CD4-positive, alpha-beta T cell (primary cell): ENCODE results near the gene APBA2. TPM values are rescaled to one million over a fixed set of nuclear protein-coding genes. Genes with fewer than 3 reads are reported as not detected.

Experiments used
- ATAC-seq: fragments of 200-7000 bp; cut with Tn5 transposase; one replicate; pipeline ENCODE4 v1.10.0; 2022; ENCODE audit warnings: mild to moderate bottlenecking; ENCODE audit not compliant: poor library complexity
- CTCF ChIA-PET: fragments of 350-600 bp; sonication (Branson Sonifier 250); formaldehyde crosslinking; loops from one replicate; lab custom pipeline; 2021; ENCODE audit warnings: antibody characterized with exemption, inconsistent platforms; lab: Charles Lee
- POLR2A ChIA-PET: fragments of 350-600 bp; sonication (Branson Sonifier 250); formaldehyde crosslinking; loops from one replicate; lab custom pipeline; 2021; ENCODE audit warnings: antibody characterized with exemption, inconsistent platforms; lab: Charles Lee
- DNase-seq, 14 experiments: peaks; one replicate each; pipeline ENCODE4 v3.0.0-alpha.2; 2013 to 2020; ENCODE audit warnings: mixed read lengths in 2 of 14
- H3K27ac ChIP-seq, 2 donors: one replicate each; pipeline versions ENCODE4 v1.5.1 to v1.7.0; 2013; ENCODE audit warnings: low read length in 2 of 2, low read depth in 1 of 2, mild to moderate bottlenecking in 1 of 2
- H3K27me3 ChIP-seq, 2 experiments: 1 replicate in 1 of 2; 2 replicates in 1 of 2; pipeline versions ENCODE4 v1.6.1 to v1.7.0; 2013; ENCODE audit warnings: low read length in 2 of 2, control low read depth in 1 of 2, mild to moderate bottlenecking in 1 of 2, moderate library complexity in 1 of 2; ENCODE audit not compliant: insufficient read depth in 2 of 2, control insufficient read depth in 1 of 2
- H3K36me3 ChIP-seq: one replicate; pipeline ENCODE4 v1.6.1; 2013; ENCODE audit warnings: low read length, control low read depth; ENCODE audit not compliant: insufficient read depth
- H3K4me1 ChIP-seq: one replicate; pipeline ENCODE4 v1.6.1; 2013; ENCODE audit warnings: low read length, control low read depth; ENCODE audit not compliant: insufficient read depth
- H3K4me3 ChIP-seq: one replicate; pipeline ENCODE4 v1.5.1; 2013; ENCODE audit warnings: mild to moderate bottlenecking, low read length, moderate library complexity
- H3K9me3 ChIP-seq, 2 experiments: 1 replicate in 1 of 2; 2 replicates in 1 of 2; pipeline versions ENCODE4 v1.6.1 to v1.7.0; 2013; ENCODE audit warnings: low read length in 2 of 2, mild to moderate bottlenecking in 2 of 2, control low read depth in 1 of 2, moderate library complexity in 1 of 2; ENCODE audit not compliant: control insufficient read depth in 1 of 2, insufficient read depth in 1 of 2
- H3K27ac Mint-ChIP-seq: one replicate; pipeline ENCODE4 v1.8.0; 2020; ENCODE audit warnings: mixed read lengths
- H3K27me3 Mint-ChIP-seq: one replicate; pipeline ENCODE4 v1.8.0; 2021; ENCODE audit warnings: mixed read lengths
- H3K36me3 Mint-ChIP-seq: one replicate; pipeline ENCODE4 v1.8.0; 2021; ENCODE audit warnings: low read depth, mixed read lengths
- H3K4me1 Mint-ChIP-seq: one replicate; pipeline ENCODE4 v1.8.0; 2021; ENCODE audit warnings: low read depth, mixed read lengths
- H3K4me3 Mint-ChIP-seq: one replicate; pipeline ENCODE4 v1.8.0; 2020; ENCODE audit warnings: mild to moderate bottlenecking, mixed read lengths
- H3K9me3 Mint-ChIP-seq: one replicate; pipeline ENCODE4 v1.8.0; 2020; ENCODE audit warnings: mixed read lengths
- intact Hi-C, 2 experiments: fragments of 100-400 bp; cut with DNase I in 1 of 2; cut with micrococcal nuclease in 1 of 2; formaldehyde crosslinking; loops; one replicate each; pipeline versions ENCODE4 v1.15.1 to v1.9.0; 2023 to 2025; cut with DNase I, micrococcal nuclease
- total RNA-seq, 174 experiments: library from RNA in 2 of 174; stranded (reverse) in 2 of 174; gene quantifications; one replicate each; pipeline ENCODE4 v1.2.3 and lab custom pipeline; 2021 to 2026
- TF ChIP-seq, protein P1 (sequence below): fragments of 200-600 bp; IDR thresholded peaks from one replicate; pipeline ENCODE4 v1.8.0; 2022; ENCODE audit warnings: antibody characterized with exemption, mild to moderate bottlenecking

APBA2 gene
- total RNA-seq, 2 experiments from 2014 or later = 123 to 126 TPM

DNA sequence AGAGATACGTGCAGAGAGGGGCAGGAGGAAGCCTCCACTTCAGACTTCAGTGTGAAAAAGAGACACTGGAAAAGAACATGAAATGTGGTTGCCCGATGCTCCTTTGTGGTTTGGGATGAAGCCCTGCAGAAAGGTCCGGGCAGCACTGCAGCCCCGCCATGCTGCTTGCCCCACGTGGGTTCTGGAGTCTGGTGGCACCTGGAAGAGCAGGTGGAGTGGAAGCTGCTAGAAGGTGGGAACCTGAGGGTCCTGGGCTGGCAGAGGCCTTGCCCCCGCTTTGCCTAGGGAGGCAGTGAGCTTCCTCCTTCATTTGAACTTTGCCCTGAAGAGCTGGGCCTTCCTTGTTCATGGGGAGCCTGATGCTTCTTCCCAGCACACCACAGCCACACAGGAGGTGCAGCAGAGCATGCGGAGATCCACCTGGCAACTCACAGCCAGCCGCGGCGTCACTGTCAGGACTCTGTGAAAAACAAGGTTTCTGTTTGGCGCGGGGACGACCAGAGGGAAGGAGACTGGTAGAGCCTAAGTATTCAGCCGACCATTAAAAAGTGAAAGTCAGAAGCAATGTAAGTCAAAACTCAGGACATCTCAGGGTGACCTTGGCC, 59.0 kb downstream of the APBA2 start:
- peak overlapping the region; percentile 77 for H3K27ac Mint-ChIP-seq
- Histone ChIP-seq H3K27ac (no peak overlapping the region), H3K4me1 (peaks cover 94% of the 10 kb centered on the region), H3K27me3 (no peaks in the 10 kb centered on the region), H3K4me3 (no peak overlapping the region), H3K36me3 (peaks cover 14% of the 10 kb centered on the region), H3K9me3 (no peaks in the 10 kb centered on the region)
- H3K27me3 Mint-ChIP-seq = no peaks in the 10 kb centered on the region
- ATAC-seq (no peak), DNase-seq (no peak)
- H3K9me3 Mint-ChIP-seq = no peaks in the 10 kb centered on the region
- H3K4me3 Mint-ChIP-seq = no peak overlapping the region
- peaks cover 92% of the 10 kb centered on the region for H3K4me1 Mint-ChIP-seq
- H3K36me3 Mint-ChIP-seq = peaks cover 54% of the 10 kb centered on the region
- TF ChIP-seq, protein P1, sequence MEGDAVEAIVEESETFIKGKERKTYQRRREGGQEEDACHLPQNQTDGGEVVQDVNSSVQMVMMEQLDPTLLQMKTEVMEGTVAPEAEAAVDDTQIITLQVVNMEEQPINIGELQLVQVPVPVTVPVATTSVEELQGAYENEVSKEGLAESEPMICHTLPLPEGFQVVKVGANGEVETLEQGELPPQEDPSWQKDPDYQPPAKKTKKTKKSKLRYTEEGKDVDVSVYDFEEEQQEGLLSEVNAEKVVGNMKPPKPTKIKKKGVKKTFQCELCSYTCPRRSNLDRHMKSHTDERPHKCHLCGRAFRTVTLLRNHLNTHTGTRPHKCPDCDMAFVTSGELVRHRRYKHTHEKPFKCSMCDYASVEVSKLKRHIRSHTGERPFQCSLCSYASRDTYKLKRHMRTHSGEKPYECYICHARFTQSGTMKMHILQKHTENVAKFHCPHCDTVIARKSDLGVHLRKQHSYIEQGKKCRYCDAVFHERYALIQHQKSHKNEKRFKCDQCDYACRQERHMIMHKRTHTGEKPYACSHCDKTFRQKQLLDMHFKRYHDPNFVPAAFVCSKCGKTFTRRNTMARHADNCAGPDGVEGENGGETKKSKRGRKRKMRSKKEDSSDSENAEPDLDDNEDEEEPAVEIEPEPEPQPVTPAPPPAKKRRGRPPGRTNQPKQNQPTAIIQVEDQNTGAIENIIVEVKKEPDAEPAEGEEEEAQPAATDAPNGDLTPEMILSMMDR = no peak
- intact Hi-C loops = no loop called here
- POLR2A ChIA-PET = no interaction called here
- CTCF ChIA-PET = no interaction called here

DNA sequence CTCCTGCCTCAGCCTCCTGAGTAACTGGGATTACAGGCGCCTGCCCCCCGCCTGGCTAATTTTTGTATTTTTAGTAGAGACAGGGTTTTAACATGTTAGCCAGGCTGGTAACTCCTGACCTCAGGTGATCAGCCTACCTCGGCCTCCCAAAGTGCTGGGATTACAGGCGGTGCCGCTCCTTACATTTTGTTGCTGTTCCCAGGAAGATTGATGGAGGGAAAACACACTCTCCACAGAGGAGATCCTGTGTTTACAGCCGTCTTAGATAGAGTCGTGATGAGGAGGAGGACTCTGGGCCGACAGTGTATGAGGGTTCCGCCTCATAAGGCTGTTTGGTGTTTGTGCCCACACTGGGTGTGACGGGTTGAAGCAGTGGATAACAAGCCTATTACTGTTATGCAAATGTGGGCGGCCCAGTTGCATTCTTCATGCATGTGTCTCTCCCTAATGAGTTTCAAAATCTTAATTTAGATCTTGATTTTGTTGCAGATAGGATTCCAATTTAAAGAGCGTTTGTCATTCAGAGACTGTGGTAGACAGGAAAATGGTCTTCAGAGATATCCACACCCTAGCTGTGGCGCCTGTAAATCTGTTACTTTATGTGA, 60.0 kb downstream of the APBA2 start:
- no peak for DNase-seq
- H3K4me1 ChIP-seq = peaks cover 93% of the 10 kb centered on the region
- Mint-ChIP-seq H3K4me1 (peaks cover 91% of the 10 kb centered on the region), H3K27me3 (no peaks in the 10 kb centered on the region), H3K9me3 (no peaks in the 10 kb centered on the region), H3K36me3 (peaks cover 50% of the 10 kb centered on the region), H3K4me3 (peak overlapping the region; percentile 8), H3K27ac (peak overlapping the region; percentile 93)
- ATAC-seq = no peak
- H3K9me3 ChIP-seq = no peaks in the 10 kb centered on the region
- H3K27me3 ChIP-seq = no peaks in the 10 kb centered on the region
- CTCF ChIA-PET = no interaction called here
- no peak overlapping the region for H3K4me3 ChIP-seq
- H3K36me3 ChIP-seq = peaks cover 14% of the 10 kb centered on the region
- TF ChIP-seq, protein P1 = no peak
- intact Hi-C loops = no loop called here
- H3K27ac ChIP-seq = no peak overlapping the region
- POLR2A ChIA-PET = no interaction called here

- Histone ChIP-seq H3K27ac (no peak overlapping the region), H3K36me3 (peaks cover 14% of the 10 kb centered on the region), H3K4me1 (peaks cover 82% of the 10 kb centered on the region), H3K27me3 (no peaks in the 10 kb centered on the region), H3K9me3 (no peaks in the 10 kb centered on the region), H3K4me3 (no peak overlapping the region)
- Mint-ChIP-seq H3K27me3 (no peaks in the 10 kb centered on the region), H3K36me3 (peaks cover 43% of the 10 kb centered on the region), H3K4me1 (peaks cover 87% of the 10 kb centered on the region), H3K27ac (peak overlapping the region; percentile 93), H3K9me3 (no peaks in the 10 kb centered on the region), H3K4me3 (peak overlapping the region; percentile 31)
- intact Hi-C loops = no loop called here
- CTCF ChIA-PET = no interaction called here
- POLR2A ChIA-PET = interaction anchor here (2.7 kb wide), 1 partner anchor 9 kb away, joined by 13 read pairs; no protein-coding TSS in a partner anchor
- DNase-seq = no peak
- TF ChIP-seq, protein P1 = no peak
- no peak for ATAC-seq
Observed at GRCh38 chr15:28946803-28947202, 61.0 kb downstream of the APBA2 start.
